ENCODE measurements around the gene HTRA2.

GRCh38 chr2:74535440-74535965, 5.8 kb downstream of the HTRA2 start:
- TF ChIP-seq CTCF (conservative IDR thresholded peaks at IDR 0.05; ENCODE audit: low read length), result no peak
- no peak for TF ChIP-seq EZH2phosphoT487 (IDR thresholded peaks at IDR 0.05; ENCODE audit: borderline replicate concordance)

Measured in Loucy (cell line).